Endodermal cell (in vitro differentiated cells): Measurements from ENCODE around the gene CSAD. TPM values are rescaled to one million over a fixed set of nuclear protein-coding genes. Genes with fewer than 3 reads are reported as not detected.
"Not testable (repeated sequence)": the region's sequence is repeated elsewhere in the genome, so short reads cannot be mapped to it uniquely, and the experiment has no call there.

Experiments
- DNase-seq: peaks from one replicate; pipeline ENCODE4 v3.0.0-alpha.2; 2017
- H3K27ac ChIP-seq: 2 replicates; pipeline ENCODE4 v1.5.1; 2013; ENCODE audit warnings: mild to moderate bottlenecking, low read depth, low read length, moderate library complexity
- H3K27me3 ChIP-seq: 2 replicates; pipeline ENCODE4 v1.6.1; 2013; ENCODE audit warnings: mild to moderate bottlenecking, low read length, moderate library complexity; ENCODE audit not compliant: insufficient read depth, control insufficient read depth, poor library complexity, severe bottlenecking
- H3K36me3 ChIP-seq: 2 replicates; pipeline ENCODE4 v1.7.0; 2013; ENCODE audit warnings: mild to moderate bottlenecking, low read length, moderate library complexity; ENCODE audit not compliant: control insufficient read depth, insufficient read depth
- H3K4me1 ChIP-seq: one replicate; pipeline ENCODE4 v1.7.0; 2013; ENCODE audit warnings: low read length; ENCODE audit not compliant: control insufficient read depth, insufficient read depth
- H3K4me3 ChIP-seq: 2 replicates; pipeline ENCODE4 v1.5.1; 2013; ENCODE audit warnings: mild to moderate bottlenecking, low read length, moderate library complexity
- H3K9ac ChIP-seq: 2 replicates; pipeline ENCODE4 v1.6.1; 2013; ENCODE audit warnings: mild to moderate bottlenecking, low read length, moderate library complexity; ENCODE audit not compliant: poor library complexity, severe bottlenecking; ENCODE audit errors: extremely low read depth
- H3K9me3 ChIP-seq: 2 replicates; pipeline ENCODE4 v1.6.1; 2013; ENCODE audit warnings: mild to moderate bottlenecking, low read length, moderate library complexity; ENCODE audit not compliant: control insufficient read depth
- H3K27ac Mint-ChIP-seq: 2 replicates; pipeline ENCODE4 v1.8.0; 2020; ENCODE audit warnings: mixed read lengths
- H3K27me3 Mint-ChIP-seq: 2 replicates; pipeline ENCODE4 v1.8.0; 2021; ENCODE audit warnings: mild to moderate bottlenecking, mixed read lengths; ENCODE audit not compliant: insufficient read depth
- H3K36me3 Mint-ChIP-seq: 2 replicates; pipeline ENCODE4 v1.8.0; 2020; ENCODE audit warnings: low read depth, mixed read lengths
- H3K4me1 Mint-ChIP-seq: 2 replicates; pipeline ENCODE4 v1.8.0; 2020; ENCODE audit warnings: mixed read lengths
- H3K4me3 Mint-ChIP-seq: 2 replicates; pipeline ENCODE4 v1.8.0; 2020; ENCODE audit warnings: mild to moderate bottlenecking, moderate library complexity, mixed read lengths
- H3K9me3 Mint-ChIP-seq: 2 replicates; pipeline ENCODE4 v1.8.0; 2020; ENCODE audit warnings: mild to moderate bottlenecking, mixed read lengths
- WGBS, 2 experiments: methylation state at CpG; one replicate each; pipeline versions ENCODE4 v1.1.5 to v1.1.7; 2013; ENCODE audit warnings: missing lambda C conversion rate in 2 of 2, mixed read lengths in 1 of 2; ENCODE audit not compliant: insufficient coverage in 1 of 2, insufficient read length in 1 of 2; 5-methylcytosine and 5-hydroxymethylcytosine counted together
- total RNA-seq, 2 donors: library from RNA; stranded (reverse); fragmentation: NEBNext Ultra II Directional in 1 of 2; extraction: Animal tissue kit (Norgen Biotek cat#: 25700) in 1 of 2; gene quantifications; 2 replicates in 1 of 2; 3 replicates in 1 of 2; pipeline ENCODE4 v1.2.1, GENCODE V29; 2021
- TF ChIP-seq, protein P1 (sequence below): fragments of 200-600 bp; sonication (generic); conservative IDR thresholded peaks from 2 replicates; pipeline ENCODE4 v1.5.0; 2021; ENCODE audit warnings: antibody characterized with exemption, mild to moderate bottlenecking

Gene CSAD
- total RNA-seq, 2 donors from 2014 or later = 24.9 to 38.2 TPM

DNA sequence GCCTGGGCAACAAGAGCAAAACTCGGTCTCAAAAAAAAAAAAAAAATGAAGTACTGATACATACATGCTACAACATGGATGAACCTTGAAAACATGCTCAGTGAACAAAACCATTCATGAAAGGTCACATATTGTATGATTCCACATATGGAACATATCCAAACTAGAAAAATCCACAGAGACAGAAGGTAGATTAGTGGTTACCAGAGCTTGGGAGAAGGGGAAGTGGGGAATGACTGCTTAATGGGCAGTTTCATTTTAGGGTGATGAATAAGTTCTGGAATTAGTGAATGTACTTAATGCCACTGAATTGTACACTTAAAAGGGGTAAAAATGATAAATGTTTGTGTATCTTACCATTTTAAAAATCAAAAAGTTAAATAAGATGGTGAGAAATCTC, 23.6 kb upstream of the CSAD start:
- TF ChIP-seq, protein P1, sequence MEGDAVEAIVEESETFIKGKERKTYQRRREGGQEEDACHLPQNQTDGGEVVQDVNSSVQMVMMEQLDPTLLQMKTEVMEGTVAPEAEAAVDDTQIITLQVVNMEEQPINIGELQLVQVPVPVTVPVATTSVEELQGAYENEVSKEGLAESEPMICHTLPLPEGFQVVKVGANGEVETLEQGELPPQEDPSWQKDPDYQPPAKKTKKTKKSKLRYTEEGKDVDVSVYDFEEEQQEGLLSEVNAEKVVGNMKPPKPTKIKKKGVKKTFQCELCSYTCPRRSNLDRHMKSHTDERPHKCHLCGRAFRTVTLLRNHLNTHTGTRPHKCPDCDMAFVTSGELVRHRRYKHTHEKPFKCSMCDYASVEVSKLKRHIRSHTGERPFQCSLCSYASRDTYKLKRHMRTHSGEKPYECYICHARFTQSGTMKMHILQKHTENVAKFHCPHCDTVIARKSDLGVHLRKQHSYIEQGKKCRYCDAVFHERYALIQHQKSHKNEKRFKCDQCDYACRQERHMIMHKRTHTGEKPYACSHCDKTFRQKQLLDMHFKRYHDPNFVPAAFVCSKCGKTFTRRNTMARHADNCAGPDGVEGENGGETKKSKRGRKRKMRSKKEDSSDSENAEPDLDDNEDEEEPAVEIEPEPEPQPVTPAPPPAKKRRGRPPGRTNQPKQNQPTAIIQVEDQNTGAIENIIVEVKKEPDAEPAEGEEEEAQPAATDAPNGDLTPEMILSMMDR = no peak
- Histone ChIP-seq H3K27me3 (no peaks in the 10 kb centered on the region), H3K9ac (no peak overlapping the region), H3K27ac (no peak overlapping the region), H3K4me1 (no peaks in the 10 kb centered on the region), H3K9me3 (no peaks in the 10 kb centered on the region), H3K4me3 (no peak overlapping the region), H3K36me3 (no peaks in the 10 kb centered on the region)
- Mint-ChIP-seq H3K4me3 (no peak overlapping the region), H3K27me3 (peaks cover 56% of the 10 kb centered on the region), H3K36me3 (no peaks in the 10 kb centered on the region), H3K4me1 (peaks cover 5% of the 10 kb centered on the region), H3K9me3 (no peaks in the 10 kb centered on the region), H3K27ac (no peak overlapping the region)
- no peak for DNase-seq
- WGBS, 2 experiments = 80 to 89% methylated on average over 1 of the region's 1 CpG

DNA sequence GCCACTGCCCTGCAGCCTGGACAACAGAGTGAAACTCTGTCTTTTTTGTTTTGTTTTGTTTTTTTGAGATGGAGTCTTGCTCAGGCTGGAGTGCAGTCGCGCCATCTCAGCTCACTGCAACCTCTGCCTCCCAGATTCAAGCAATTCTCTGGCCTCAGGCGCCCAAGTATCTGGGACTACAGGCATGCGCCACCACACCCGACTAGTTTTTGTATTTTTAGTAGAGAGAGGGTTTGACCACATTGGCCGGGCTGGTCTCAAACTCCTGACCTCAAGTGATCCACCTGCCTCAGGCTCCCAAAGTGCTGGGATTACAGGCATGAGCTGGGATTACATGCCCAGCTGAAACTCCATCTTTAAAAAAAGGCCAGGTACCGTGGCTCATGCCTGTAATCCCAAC, 21.6 kb upstream of the CSAD start:
- H3K27ac Mint-ChIP-seq, H3K9me3 Mint-ChIP-seq, H3K36me3 Mint-ChIP-seq, H3K4me1 ChIP-seq, DNase-seq, H3K4me1 Mint-ChIP-seq, H3K4me3 Mint-ChIP-seq, H3K9me3 ChIP-seq, H3K27ac ChIP-seq, H3K36me3 ChIP-seq, H3K9ac ChIP-seq, H3K4me3 ChIP-seq: not testable (repeated sequence)
- 85 to 93% methylated on average over 4 to 7 of the region's 7 CpGs for WGBS, 2 experiments
- peaks cover 72% of the 10 kb centered on the region for H3K27me3 Mint-ChIP-seq
- peaks cover 18% of the 10 kb centered on the region for H3K27me3 ChIP-seq

DNA sequence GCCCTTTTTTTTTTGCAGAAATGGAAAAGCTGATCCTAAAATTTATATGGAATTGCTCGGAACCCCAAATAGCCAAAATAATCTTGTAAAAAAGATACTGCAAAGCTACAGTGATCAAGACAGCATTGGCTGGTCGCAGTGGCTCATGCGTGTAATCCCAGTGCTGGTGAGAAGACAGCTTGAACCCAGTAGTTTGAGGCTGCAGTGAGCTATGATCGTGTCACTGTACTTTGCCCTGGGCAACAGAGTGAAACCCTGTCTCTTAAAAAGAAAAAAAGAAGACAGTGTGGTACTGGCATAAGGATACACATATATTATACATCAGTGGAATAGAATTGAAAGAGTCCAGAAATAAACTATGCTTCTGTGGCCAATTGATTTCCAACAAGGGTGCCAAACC, 20.9 kb upstream of the CSAD start:
- TF ChIP-seq, protein P1 = no peak
- H3K27me3 ChIP-seq = peaks cover 23% of the 10 kb centered on the region
- Mint-ChIP-seq H3K27ac (no peak overlapping the region), H3K36me3 (no peaks in the 10 kb centered on the region), H3K27me3 (peaks cover 73% of the 10 kb centered on the region), H3K9me3 (no peaks in the 10 kb centered on the region), H3K4me1 (no peaks in the 10 kb centered on the region), H3K4me3 (no peak overlapping the region)
- H3K27ac ChIP-seq = no peak overlapping the region
- H3K36me3 ChIP-seq = no peaks in the 10 kb centered on the region
- no peak for DNase-seq
- no peaks in the 10 kb centered on the region for H3K9me3 ChIP-seq
- no peaks in the 10 kb centered on the region for H3K4me1 ChIP-seq
- WGBS, 2 experiments = 95 to 98% methylated on average over 4 of the region's 4 CpGs
- H3K4me3 ChIP-seq = no peak overlapping the region
- no peak overlapping the region for H3K9ac ChIP-seq

DNA sequence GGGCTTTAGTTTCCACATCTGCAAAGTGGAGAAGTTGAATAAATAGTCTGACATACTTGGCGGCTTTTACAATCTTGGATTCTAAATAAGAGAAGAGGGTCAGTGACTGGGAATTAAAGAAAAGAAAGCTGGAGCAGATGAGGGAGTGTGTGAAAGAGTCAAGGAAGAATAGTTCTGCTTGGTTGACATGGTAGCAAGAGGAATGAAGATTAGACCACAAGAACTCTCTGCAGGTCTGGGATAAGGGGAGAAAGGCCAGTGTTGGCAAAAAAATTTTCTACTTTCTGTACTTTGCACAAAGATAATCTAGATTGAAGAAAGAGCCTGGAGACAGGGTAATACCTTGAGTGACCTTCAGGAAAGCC, 20.4 kb upstream of the CSAD start:
- H3K4me3 Mint-ChIP-seq = no peak overlapping the region
- Histone ChIP-seq H3K36me3 (no peaks in the 10 kb centered on the region), H3K4me1 (no peaks in the 10 kb centered on the region), H3K9ac (no peak overlapping the region), H3K27ac (no peak overlapping the region), H3K27me3 (peaks cover 23% of the 10 kb centered on the region), H3K9me3 (no peaks in the 10 kb centered on the region), H3K4me3 (no peak overlapping the region)
- H3K36me3 Mint-ChIP-seq = no peaks in the 10 kb centered on the region
- no peaks in the 10 kb centered on the region for H3K9me3 Mint-ChIP-seq
- H3K27me3 Mint-ChIP-seq = peaks cover 75% of the 10 kb centered on the region
- no peak for DNase-seq
- H3K4me1 Mint-ChIP-seq = no peaks in the 10 kb centered on the region
- TF ChIP-seq, protein P1 = no peak
- H3K27ac Mint-ChIP-seq = no peak overlapping the region
- 91 to 92% methylated on average over 1 of the region's 1 CpG for WGBS, 2 experiments
